Cardiac septum (tissue), 1 donor: ENCODE measurements around the gene GCNT2. TPM values are rescaled to one million over a fixed set of nuclear protein-coding genes. Genes with fewer than 3 reads are reported as not detected.

ENCODE experiments used
- DNase-seq: peaks from one replicate; pipeline ENCODE4 v3.0.0-alpha.2; 2020; ENCODE audit warnings: low spot score
- intact Hi-C: fragments of 100-400 bp; cut with DNase I; formaldehyde crosslinking; loops from one replicate; pipeline ENCODE4 v1.14.0; 2022
- total RNA-seq: library from RNA; stranded (reverse); fragmentation: NEBNext Ultra II Directional; extraction: Animal tissue kit (Norgen Biotek cat#: 25700); gene quantifications from one replicate; pipeline ENCODE4 v1.2.1, GENCODE V29; 2021
- donor health status: DM: no; HTN: no; CAD: no.

The GCNT2 gene
- total RNA-seq, 1 donor from 2014 or later: 37.1 TPM

GRCh38 chr6:10537726-10538125 is 16.6 kb downstream of the GCNT2 start:
- no peak for DNase-seq
- intact Hi-C loops: no loop called here

DNA sequence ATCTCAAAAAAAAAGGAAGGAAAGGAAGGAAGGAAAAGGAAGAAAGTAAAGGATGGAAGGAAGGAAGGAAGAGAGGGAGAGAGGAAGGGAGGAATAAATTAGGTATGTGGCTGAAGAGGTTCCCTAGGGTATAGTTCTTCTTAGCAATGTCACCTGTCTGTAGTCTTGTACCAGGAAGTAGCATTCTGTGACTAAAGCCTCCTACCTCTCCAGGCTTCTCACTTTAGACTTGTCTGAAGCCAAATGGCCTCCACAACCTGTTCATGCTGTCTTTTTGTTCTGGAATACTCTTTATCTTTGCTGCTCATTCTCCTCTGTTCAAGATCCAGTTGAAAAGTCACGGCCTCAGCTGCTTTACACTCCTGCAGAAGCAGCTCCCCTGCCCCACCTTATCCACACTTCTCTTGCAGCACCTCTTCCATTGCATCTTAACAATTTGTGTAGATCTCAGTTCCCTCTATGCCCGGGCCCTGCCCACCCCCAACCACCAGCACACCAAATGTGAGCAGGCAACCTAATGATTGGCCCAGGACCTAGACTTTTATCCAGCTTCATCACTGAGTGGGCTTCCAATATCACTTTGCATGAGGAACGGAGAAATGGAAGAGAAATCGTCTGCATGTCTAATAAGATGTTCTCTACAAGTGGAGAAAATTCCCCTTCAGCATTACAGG is 19.1 kb downstream of the GCNT2 start:
- intact Hi-C loops: no loop called here
- no peak for DNase-seq

DNA sequence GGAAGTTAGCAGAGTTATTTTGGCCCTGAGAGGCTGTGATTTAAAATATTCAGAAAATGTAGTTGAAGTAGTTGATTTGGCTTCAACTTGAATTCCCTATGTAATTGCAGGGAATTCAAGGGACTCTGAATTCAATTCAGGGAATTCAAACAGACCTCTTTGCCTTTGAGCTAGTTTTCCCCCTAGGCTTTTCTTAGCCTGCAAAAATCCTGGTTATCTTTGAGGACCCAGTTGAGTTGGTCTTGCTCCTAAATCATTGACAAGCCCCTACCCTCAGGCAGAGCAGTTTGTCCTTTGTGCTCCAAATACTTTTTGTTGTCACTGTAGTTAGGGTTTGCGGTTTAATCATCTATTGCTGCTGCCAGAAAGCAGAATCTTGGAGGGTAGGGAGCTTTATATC is 20.4 kb downstream of the GCNT2 start:
- DNase-seq: no peak
- intact Hi-C loops: no loop called here

- intact Hi-C loops: no loop called here
- DNase-seq: no peak
These were observed 21.1 kb downstream of the GCNT2 start for GRCh38 chr6:10542213-10542612.

GRCh38 chr6:10543488-10543887 is 22.3 kb downstream of the GCNT2 start:
- no peak for DNase-seq
- intact Hi-C loops: no loop called here

- DNase-seq: no peak
- intact Hi-C loops: no loop called here
These were observed 24.3 kb downstream of the GCNT2 start for GRCh38 chr6:10545482-10545881.

DNA sequence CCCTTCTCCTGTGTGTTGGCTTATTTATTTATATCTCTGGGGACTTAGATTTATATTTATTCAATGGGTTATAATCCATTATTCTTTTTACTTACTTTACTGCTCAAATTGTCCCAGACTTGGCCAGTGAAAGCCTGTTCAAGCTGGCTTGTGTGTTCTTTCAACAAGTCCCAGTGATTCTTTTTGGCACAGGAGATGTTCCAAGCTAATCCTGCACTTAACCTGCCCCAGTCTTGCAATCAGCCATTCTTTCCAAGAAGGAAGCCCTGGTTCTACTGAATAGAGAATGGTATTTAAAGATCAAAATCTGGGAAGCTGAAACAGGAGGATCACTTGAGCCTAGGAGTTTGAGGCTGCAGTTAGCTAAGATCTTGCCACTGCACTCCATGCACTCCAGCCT is 26.7 kb downstream of the GCNT2 start:
- DNase-seq: no peak
- intact Hi-C loops: no loop called here

DNA sequence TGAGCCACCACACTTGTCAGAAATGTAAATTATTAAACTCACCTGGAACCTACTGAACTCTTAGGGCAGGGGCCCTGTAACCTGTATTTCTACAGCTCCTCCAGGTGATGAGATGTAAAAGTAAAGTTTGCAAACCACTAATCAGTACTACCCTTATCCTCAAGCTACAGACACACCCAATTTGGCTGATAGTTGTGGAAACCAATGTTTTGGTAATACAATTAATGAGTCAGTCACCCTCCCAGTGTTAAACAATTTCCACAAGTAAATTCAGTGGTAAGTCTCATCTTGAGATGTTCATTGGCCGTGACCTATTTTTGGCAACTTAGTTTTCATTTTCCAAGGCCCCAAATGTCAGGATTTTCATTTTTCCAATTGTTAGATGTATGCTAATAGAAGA is 29.6 kb downstream of the GCNT2 start:
- intact Hi-C loops: no loop called here

DNA sequence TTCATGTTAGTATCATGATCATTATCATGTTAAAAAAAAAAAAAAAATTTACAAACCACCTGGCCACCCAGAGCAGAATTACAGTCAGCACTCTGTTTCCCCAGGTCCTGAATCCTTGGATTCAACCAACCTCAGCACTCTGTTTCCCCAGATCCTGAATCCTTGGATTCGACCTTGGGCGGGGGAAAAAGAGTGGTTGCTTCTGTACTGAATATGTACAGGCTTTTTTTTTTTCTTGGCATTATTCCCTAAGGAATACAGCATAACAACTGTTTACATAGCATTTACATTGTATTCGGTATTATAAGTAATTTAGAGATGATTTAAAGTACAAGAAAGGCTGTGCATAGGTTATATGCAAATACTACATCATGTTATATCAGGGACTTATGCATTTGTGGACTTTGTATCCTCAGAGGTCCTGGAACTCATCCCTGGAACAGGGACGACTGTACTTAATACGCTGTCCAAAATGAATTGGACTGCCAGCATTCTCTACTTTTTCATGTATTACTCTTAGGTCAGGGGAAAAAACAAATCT is 31.2 kb downstream of the GCNT2 start:
- intact Hi-C loops: no loop called here
- DNase-seq: no peak

More for the DNA sequence above, 29.6 kb downstream of the GCNT2 start:
- DNase-seq: no peak

DNA sequence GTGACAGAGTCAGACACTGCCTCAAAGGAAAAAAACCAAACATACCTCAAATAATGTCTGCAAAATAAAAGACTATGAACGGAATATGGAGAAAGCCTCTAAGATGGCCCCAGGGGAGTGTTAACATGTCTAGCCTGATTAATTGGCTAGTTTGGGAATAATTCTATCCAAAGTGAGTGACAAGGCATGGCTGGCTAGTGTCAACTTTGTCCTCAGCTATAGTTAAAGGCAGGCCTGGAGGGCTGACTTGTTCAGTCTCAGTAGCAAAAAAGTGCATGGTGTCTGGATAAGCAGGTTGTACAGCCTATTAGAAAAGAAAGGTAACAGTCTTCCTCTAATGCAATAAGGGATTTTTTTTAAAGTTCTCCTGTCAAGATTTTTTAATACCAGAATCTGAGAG is 32.7 kb downstream of the GCNT2 start:
- no peak for DNase-seq
- intact Hi-C loops: no loop called here

- DNase-seq: no peak
- intact Hi-C loops: no loop called here
These were observed 33.7 kb downstream of the GCNT2 start for GRCh38 chr6:10554826-10555225.

DNA sequence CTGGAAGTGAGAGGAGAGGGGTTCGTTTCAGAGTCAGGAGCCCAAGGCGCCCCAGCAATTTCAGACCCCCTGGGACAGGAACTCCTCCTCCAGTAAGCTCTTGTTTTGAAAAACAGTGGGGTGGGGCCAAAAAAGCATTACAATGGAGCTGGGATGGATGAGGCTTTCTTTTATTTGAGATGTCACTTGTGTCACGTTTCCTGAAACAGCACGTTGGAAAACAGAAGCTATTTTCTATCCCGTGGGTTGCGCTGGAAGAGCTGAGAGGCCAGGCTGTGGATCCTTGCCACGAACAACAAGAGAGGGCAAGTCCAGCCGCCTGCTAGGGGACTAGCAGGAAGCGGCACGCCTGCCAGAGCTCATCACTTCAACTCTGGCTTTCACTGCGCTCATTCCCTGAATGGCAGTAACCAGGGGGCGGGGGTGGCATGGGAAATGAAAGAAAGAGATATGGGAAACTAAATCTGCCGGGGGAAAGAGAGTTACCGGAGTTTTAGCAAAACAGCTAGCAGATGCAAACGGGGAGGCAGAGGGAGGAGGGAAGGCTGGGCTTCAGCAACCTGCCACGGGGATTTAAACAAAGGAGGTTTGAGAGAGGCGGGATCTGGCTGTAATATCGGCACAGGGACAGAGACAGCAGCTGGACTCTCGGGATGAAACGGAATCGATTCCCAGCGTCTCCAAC is 34.6 kb downstream of the GCNT2 start:
- DNase-seq: peak; percentile 80
- intact Hi-C loops: no loop called here

- intact Hi-C loops: no loop called here
- no peak for DNase-seq
These were observed 35.4 kb downstream of the GCNT2 start for GRCh38 chr6:10556589-10556988.

DNA sequence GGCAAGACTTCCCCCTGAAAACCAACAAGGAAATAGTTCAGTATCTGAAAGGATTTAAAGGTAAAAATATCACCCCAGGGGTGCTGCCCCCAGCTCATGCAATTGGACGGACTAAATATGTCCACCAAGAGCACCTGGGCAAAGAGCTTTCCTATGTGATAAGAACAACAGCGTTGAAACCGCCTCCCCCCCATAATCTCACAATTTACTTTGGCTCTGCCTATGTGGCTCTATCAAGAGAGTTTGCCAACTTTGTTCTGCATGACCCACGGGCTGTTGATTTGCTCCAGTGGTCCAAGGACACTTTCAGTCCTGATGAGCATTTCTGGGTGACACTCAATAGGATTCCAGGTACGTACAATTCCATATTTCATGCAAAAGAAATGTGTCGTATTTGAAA is 35.8 kb downstream of the GCNT2 start:
- intact Hi-C loops: loop anchor here (1.0 kb wide), 1 partner anchor 46 kb away; no protein-coding TSS in a partner anchor
- DNase-seq: no peak

GRCh38 chr6:10557913-10558312 is 36.8 kb downstream of the GCNT2 start:
- DNase-seq: no peak
- intact Hi-C loops: loop anchor here (1.0 kb wide), 1 partner anchor 47 kb away; no protein-coding TSS in a partner anchor

- intact Hi-C loops: no loop called here
- DNase-seq: no peak
These were observed 37.4 kb downstream of the GCNT2 start for GRCh38 chr6:10558565-10558964.

GRCh38 chr6:10559522-10560152 is 38.5 kb downstream of the GCNT2 start:
- DNase-seq: no peak
- intact Hi-C loops: no loop called here

GRCh38 chr6:10561611-10562199 is 40.6 kb downstream of the GCNT2 start:
- intact Hi-C loops: no loop called here
- no peak for DNase-seq

DNA sequence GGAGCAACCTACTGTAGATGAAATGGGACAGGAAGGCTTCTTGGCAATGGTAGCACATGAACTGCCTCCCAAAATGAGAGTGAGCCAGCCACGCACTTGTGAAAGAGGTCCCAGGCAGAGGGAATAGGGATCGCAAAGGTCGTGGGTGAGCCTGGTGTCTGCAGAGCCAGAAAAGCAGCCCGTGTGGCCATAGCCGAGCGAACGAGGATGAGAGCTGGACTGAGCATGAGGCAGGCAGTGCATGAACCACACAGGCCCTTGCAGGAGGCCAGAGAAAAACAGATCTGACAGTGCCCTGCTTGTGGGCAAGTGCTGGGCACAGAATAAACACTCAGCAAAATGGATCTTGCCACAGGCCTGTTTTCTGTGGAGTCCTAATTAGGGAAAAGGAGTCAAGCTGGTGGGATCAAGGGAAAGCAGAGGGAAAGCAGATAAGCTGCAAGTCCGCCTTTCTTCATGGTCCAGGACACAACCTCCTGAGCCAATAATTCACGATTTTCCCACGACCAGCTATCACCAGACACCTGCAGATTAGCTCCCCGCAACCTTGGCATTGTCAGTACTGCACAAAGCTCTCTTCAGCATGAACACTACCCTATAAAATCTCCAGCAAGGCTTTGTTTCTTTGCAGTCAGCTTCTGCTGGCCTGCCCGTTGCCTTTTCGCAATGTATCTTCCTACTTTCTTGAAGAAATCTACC is 44.0 kb downstream of the GCNT2 start:
- intact Hi-C loops: no loop called here
- no peak for DNase-seq

- DNase-seq: no peak
- intact Hi-C loops: no loop called here
These were observed 44.8 kb downstream of the GCNT2 start for GRCh38 chr6:10565913-10566312.
